Stimulated activated CD8-positive, alpha-beta memory T cell treated with anti-CD3 and anti-CD28 coated beads, Interleukin-12 subunit alpha, Interleukin-12 subunit beta, amount 100 ng/mL, for 24 hours (primary cell): ENCODE results near the gene OR6M1.

Experiments
- DNase-seq: peaks from one replicate; pipeline ENCODE4 v3.0.0-alpha.2; 2020; ENCODE audit errors: extremely low read depth

Gene OR6M1

GRCh38 chr11:123775715-123776549, 30.2 kb downstream of the OR6M1 start:
- no peak for DNase-seq

- DNase-seq, result no peak
Observed at GRCh38 chr11:123775289-123775688, 30.9 kb downstream of the OR6M1 start.

GRCh38 chr11:123773959-123774358, 32.2 kb downstream of the OR6M1 start:
- DNase-seq, result no peak

- no peak for DNase-seq
Observed at GRCh38 chr11:123773026-123773425, 33.1 kb downstream of the OR6M1 start.

GRCh38 chr11:123771664-123772063, 34.5 kb downstream of the OR6M1 start:
- no peak for DNase-seq

GRCh38 chr11:123770712-123771111, 35.4 kb downstream of the OR6M1 start:
- DNase-seq, result no peak

GRCh38 chr11:123765601-123766000, 40.5 kb downstream of the OR6M1 start:
- DNase-seq, result no peak

- no peak for DNase-seq
Observed at GRCh38 chr11:123762422-123762821, 43.7 kb downstream of the OR6M1 start.

GRCh38 chr11:123760894-123761293, 45.3 kb downstream of the OR6M1 start:
- DNase-seq, result no peak

GRCh38 chr11:123757976-123758375, 48.2 kb downstream of the OR6M1 start:
- no peak for DNase-seq

- no peak for DNase-seq
Observed at GRCh38 chr11:123755813-123756212, 50.3 kb downstream of the OR6M1 start.
